GM12878 (cell line): Measurements from ENCODE around the gene CENPA. TPM values are rescaled to one million over a fixed set of nuclear protein-coding genes. Genes with fewer than 3 reads are reported as not detected.
"Not testable (repeated sequence)": the region's sequence is repeated elsewhere in the genome, so short reads cannot be mapped to it uniquely, and the experiment has no call there.

Experiments
- ATAC-seq: fragments of 200-7000 bp; cut with Tn5 transposase; 3 replicates; pipeline ENCODE4 v1.9.1; 2020; ENCODE audit warnings: mild to moderate bottlenecking, moderate library complexity
- BruUV-seq: library from RNA; stranded (reverse); fragments of 400-500 nt; replicated peaks from 2 replicates; lab custom pipeline; 2021; lab: Mats Ljungman, UMichigan
- CTCF ChIA-PET: fragments of 300-600 bp; sonication (Branson Sonifier 250); formaldehyde crosslinking; extraction: SDS; loops from one replicate; lab custom pipeline; 2021; ENCODE audit warnings: inconsistent platforms; lab: Yijun Ruan, JAX
- POLR2A ChIA-PET: fragments of 350-600 bp; formaldehyde crosslinking; extraction: SDS; loops from one replicate; lab custom pipeline; 2021; ENCODE audit warnings: inconsistent platforms; lab: Charles Lee
- RAD21 ChIA-PET: fragments of 300-600 bp; sonication (Branson Sonifier 250); formaldehyde crosslinking; loops from one replicate; lab custom pipeline; 2023; ENCODE audit warnings: antibody characterized with exemption; ENCODE audit not compliant: unreplicated experiment; lab: Charles Lee
- SMC1A ChIA-PET: fragments of 300-600 bp; sonication (Branson Sonifier 250); formaldehyde crosslinking; loops from one replicate; lab custom pipeline; 2023; ENCODE audit not compliant: unreplicated experiment, uncharacterized antibody; lab: Charles Lee
- DNase-seq: peaks from one replicate; pipeline ENCODE4 v3.0.0-alpha.2; 2011; ENCODE audit warnings: low read depth, low spot score
- FAIRE-seq: peaks from 3 replicates; lab custom pipeline; 2011; peaks lifted over from hg19 to GRCh38; lab: Jason Lieb, UNC
- H2AFZ ChIP-seq: 2 replicates; pipeline ENCODE4 v1.6.0; 2011; ENCODE audit warnings: low read depth, low read length, control low read depth; ENCODE audit not compliant: control insufficient read depth
- H3K27ac ChIP-seq: 2 replicates; pipeline ENCODE4 v1.5.1; 2011; ENCODE audit warnings: control low read depth; ENCODE audit not compliant: control insufficient read depth, insufficient read depth
- H3K27me3 ChIP-seq, 2 experiments: replicated peaks in 1 of 2; 2 replicates each; pipeline versions ENCODE4 v1.6.0 to v1.6.1; 2011; ENCODE audit warnings: low read length in 1 of 2; ENCODE audit not compliant: control insufficient read depth in 2 of 2, insufficient read depth in 2 of 2
- H3K36me3 ChIP-seq, 2 experiments: 2 replicates each; pipeline ENCODE4 v1.5.1; 2011; ENCODE audit warnings: low read length in 1 of 2; ENCODE audit not compliant: control insufficient read depth in 2 of 2, insufficient read depth in 2 of 2
- H3K4me1 ChIP-seq: 2 replicates; pipeline ENCODE4 v1.6.1; 2011; ENCODE audit warnings: mild to moderate bottlenecking, low read length, moderate library complexity, mixed read lengths; ENCODE audit not compliant: control insufficient read depth, insufficient read depth
- H3K4me2 ChIP-seq: 2 replicates; pipeline ENCODE4 v1.6.0; 2011; ENCODE audit warnings: control low read depth; ENCODE audit not compliant: control insufficient read depth, insufficient read depth
- H3K4me3 ChIP-seq: fragments of 200-600 bp; sonication (generic); 2 replicates; pipeline ENCODE4 v1.5.1; 2016
- H3K79me2 ChIP-seq: 2 replicates; pipeline ENCODE4 v1.6.0; 2011; ENCODE audit warnings: low read length; ENCODE audit not compliant: control insufficient read depth, insufficient read depth
- H3K9ac ChIP-seq: 2 replicates; pipeline ENCODE4 v1.8.0; 2011; ENCODE audit warnings: low read length, control low read depth, mixed read lengths; ENCODE audit not compliant: control insufficient read depth, insufficient read depth
- H3K9me3 ChIP-seq: replicated peaks from 3 replicates; pipeline ENCODE4 v1.5.1; 2011; ENCODE audit warnings: mild to moderate bottlenecking, low read length; ENCODE audit not compliant: control insufficient read depth, insufficient read depth
- H4K20me1 ChIP-seq: 2 replicates; pipeline ENCODE4 v1.6.0; 2011; ENCODE audit not compliant: control insufficient read depth, insufficient read depth
- CREB1 ChIP-seq: IDR thresholded peaks from 2 replicates; pipeline ENCODE4 v1.6.1; 2012; ENCODE audit warnings: low read depth, mild to moderate bottlenecking, inconsistent platforms
- KLF5 ChIP-seq: fragments of 450-650 bp; IDR thresholded peaks from 2 replicates; pipeline ENCODE4 v1.6.1; 2014; ENCODE audit warnings: mild to moderate bottlenecking; ENCODE audit not compliant: partially characterized antibody
- MYB ChIP-seq: fragments of 150-350 bp; IDR thresholded peaks from 2 replicates; pipeline ENCODE4 v1.6.1; 2014; ENCODE audit warnings: mild to moderate bottlenecking, low read depth, low read length, borderline replicate concordance
- MYC ChIP-seq: IDR thresholded peaks from 2 replicates; pipeline ENCODE4 v1.6.1; 2011; ENCODE audit warnings: mild to moderate bottlenecking, low read length, moderate library complexity, inconsistent platforms; ENCODE audit not compliant: insufficient read depth, insufficient replicate concordance, insufficient read length, severe bottlenecking
- NFXL1 ChIP-seq: fragments of 450-650 bp; IDR thresholded peaks from 2 replicates; pipeline ENCODE4 v1.6.1; 2017; ENCODE audit warnings: antibody characterized with exemption, mild to moderate bottlenecking, borderline replicate concordance
- RAD51 ChIP-seq: fragments of 450-650 bp; IDR thresholded peaks from 2 replicates; pipeline ENCODE4 v1.6.1; 2016; ENCODE audit warnings: moderate library complexity, mild to moderate bottlenecking, inconsistent platforms
- WRNIP1 ChIP-seq: IDR thresholded peaks from 2 replicates; pipeline ENCODE4 v1.6.1; 2011; ENCODE audit warnings: low read depth, low read length, improper control_type of control experiment, borderline replicate concordance
- ZNF217 ChIP-seq: fragments of 450-650 bp; IDR thresholded peaks from 2 replicates; pipeline ENCODE4 v1.6.1; 2017; ENCODE audit warnings: antibody characterized with exemption, mild to moderate bottlenecking
- WGBS: methylation state at CpG from one replicate; pipeline ENCODE4 v1.1.6; 2016; ENCODE audit warnings: low lambda C conversion rate; ENCODE audit not compliant: insufficient replicate concordance, insufficient coverage; ENCODE audit errors: missing lambda C conversion rate; 5-methylcytosine and 5-hydroxymethylcytosine counted together
- in situ Hi-C: fragments of 300-500 bp; cut with MboI; formaldehyde crosslinking; loops from 9 replicates; pipeline ENCODE4 v1.14.3; 2018; ENCODE audit warnings: mixed read lengths
- intact Hi-C: fragments of 100-400 bp; cut with micrococcal nuclease; formaldehyde crosslinking; loops from one replicate; pipeline ENCODE4 v1.14.2; 2022; ENCODE audit not compliant: unreplicated experiment
- polyA plus RNA-seq, 11 experiments: library from polyadenylated mRNA; depleted of rRNA in 4 of 11; unstranded in 6 of 11; stranded (reverse) in 5 of 11; fragments of >200 nt; fragmentation: Nextera tagmentation in 4 of 11; fragmentation: Illumina TruSeq in 1 of 11; extraction: Ambion mirVana in 4 of 11; extraction: Trizol in 1 of 11; gene quantifications; 1 replicate in 1 of 11; 2 replicates in 10 of 11; pipeline versions ENCODE4 v1.2.1 to v1.2.3, GENCODE V29; 2011 to 2016; ENCODE audit warnings: inconsistent platforms in 2 of 11, missing spikeins in 2 of 11, low read depth in 1 of 11
- total RNA-seq, 4 experiments: library from RNA; depleted of rRNA in 3 of 4; stranded (reverse); fragments of >200 nt in 3 of 4; fragmentation: Illumina TruSeq in 1 of 4; extraction: Trizol in 1 of 4; gene quantifications; 2 replicates each; pipeline versions ENCODE4 v1.2.1 to v1.2.3, GENCODE V29; 2013 to 2021

Gene CENPA
- total and polyA plus RNA-seq, 10 of the 15 experiments (the other 5 are each of a cell fraction or from before 2014, with no cell fraction given): 8.1 to 66.6 (median 36.7) TPM

- Histone ChIP-seq H3K36me3 (no peaks in the 10 kb centered on the region), H3K4me3 (no peak overlapping the region), H3K9ac (no peak overlapping the region), H3K4me2 (no peak overlapping the region), H3K79me2 (no peaks in the 10 kb centered on the region), H2AFZ (no peak overlapping the region), H3K9me3 (no peaks in the 10 kb centered on the region), H3K27me3 (no peaks in the 10 kb centered on the region), H3K4me1 (no peaks in the 10 kb centered on the region), H3K27ac (no peak overlapping the region), H4K20me1 (no peaks in the 10 kb centered on the region)
- WGBS: 4% methylated on average over 3 of the region's 3 CpGs
- CTCF ChIA-PET: interaction anchor here (0.6 to 8.5 kb wide), 8 partner anchors 9 to 436 kb away, joined by 3 to 156 read pairs (median 5); no protein-coding TSS in a partner anchor
- POLR2A ChIA-PET: interaction anchor here (1.1 kb wide), 1 partner anchor 22 kb away, joined by 3 read pairs; no protein-coding TSS in a partner anchor
- SMC1A ChIA-PET: interaction anchor here (6.5 kb wide), 1 partner anchor 142 kb away, joined by 53 read pairs; no protein-coding TSS in a partner anchor
- RAD21 ChIA-PET: interaction anchor here (0.8 to 1.1 kb wide), 2 partner anchors 63 to 139 kb away, joined by 3 read pairs; no protein-coding TSS in a partner anchor
- ATAC-seq (no peak), DNase-seq (no peak), FAIRE-seq (no peak)
- in situ Hi-C loops (no loop called here), intact Hi-C loops (loop anchor here (10.0 kb wide), 1 partner anchor 242 kb away; no protein-coding TSS in a partner anchor)
- BruUV-seq: no TSS peak
- TF ChIP-seq MYC (no peak), CREB1 (no peak), MYB (no peak), ZNF217 (no peak), KLF5 (no peak), NFXL1 (no peak), RAD51 (no peak), WRNIP1 (no peak)
Measured at GRCh38 chr2:26746934-26747333, 38.9 kb upstream of the CENPA start.

- H3K9ac ChIP-seq, H3K4me1 ChIP-seq, H3K79me2 ChIP-seq, H3K4me3 ChIP-seq, in situ Hi-C loops, H3K36me3 ChIP-seq, DNase-seq, SMC1A ChIA-PET, H4K20me1 ChIP-seq, H3K27me3 ChIP-seq, ATAC-seq, H3K27ac ChIP-seq, BruUV-seq, FAIRE-seq, H3K9me3 ChIP-seq, RAD21 ChIA-PET, H2AFZ ChIP-seq, H3K4me2 ChIP-seq: not testable (repeated sequence)
- CTCF ChIA-PET: interaction anchor here (8.5 kb wide), 1 partner anchor 144 kb away, joined by 156 read pairs; no protein-coding TSS in a partner anchor
- intact Hi-C loops: loop anchor here (10.0 kb wide), 1 partner anchor 245 kb away; no protein-coding TSS in a partner anchor
- 34% methylated on average over 8 of the region's 8 CpGs for WGBS
- POLR2A ChIA-PET: interaction anchor here (0.7 kb wide), 1 partner anchor 227 kb away, joined by 6 read pairs; no protein-coding TSS in a partner anchor
Measured at GRCh38 chr2:26749787-26750420, 36.0 kb upstream of the CENPA start.

- H3K27me3 ChIP-seq, H2AFZ ChIP-seq, H3K9me3 ChIP-seq, H3K79me2 ChIP-seq, FAIRE-seq, H3K27ac ChIP-seq, in situ Hi-C loops, POLR2A ChIA-PET, intact Hi-C loops, H3K4me2 ChIP-seq, DNase-seq, SMC1A ChIA-PET, CTCF ChIA-PET, H4K20me1 ChIP-seq, BruUV-seq, H3K36me3 ChIP-seq, H3K4me3 ChIP-seq, RAD21 ChIA-PET, ATAC-seq, H3K9ac ChIP-seq, H3K4me1 ChIP-seq: not testable (repeated sequence)
- WGBS: 76% methylated on average over 11 of the region's 11 CpGs
Measured at GRCh38 chr2:26750467-26750866, 35.4 kb upstream of the CENPA start.
